OCI-LY1 (cell line): ENCODE results near the gene MAP7.

Experiments used
- EZH2 ChIP-seq: fragments of 200-600 bp; sonication (generic), shearing (Covaris generic); IDR thresholded peaks from 2 replicates; pipeline ENCODE4 v1.8.0; 2017; ENCODE audit warnings: borderline replicate concordance, mixed run types, mild to moderate bottlenecking, antibody characterized with exemption, low read length, moderate library complexity, mixed read lengths
- TF ChIP-seq, protein P1 (sequence below): fragments of 200-600 bp; sonication (generic), shearing (Covaris generic); IDR thresholded peaks from 2 replicates; pipeline ENCODE4 v1.5.1; 2017; ENCODE audit warnings: mild to moderate bottlenecking, antibody characterized with exemption, low read length, moderate library complexity, mixed read lengths

GRCh38 chr6:136544326-136544725 is 5.9 kb downstream of the MAP7 start:
- TF ChIP-seq, protein P1, sequence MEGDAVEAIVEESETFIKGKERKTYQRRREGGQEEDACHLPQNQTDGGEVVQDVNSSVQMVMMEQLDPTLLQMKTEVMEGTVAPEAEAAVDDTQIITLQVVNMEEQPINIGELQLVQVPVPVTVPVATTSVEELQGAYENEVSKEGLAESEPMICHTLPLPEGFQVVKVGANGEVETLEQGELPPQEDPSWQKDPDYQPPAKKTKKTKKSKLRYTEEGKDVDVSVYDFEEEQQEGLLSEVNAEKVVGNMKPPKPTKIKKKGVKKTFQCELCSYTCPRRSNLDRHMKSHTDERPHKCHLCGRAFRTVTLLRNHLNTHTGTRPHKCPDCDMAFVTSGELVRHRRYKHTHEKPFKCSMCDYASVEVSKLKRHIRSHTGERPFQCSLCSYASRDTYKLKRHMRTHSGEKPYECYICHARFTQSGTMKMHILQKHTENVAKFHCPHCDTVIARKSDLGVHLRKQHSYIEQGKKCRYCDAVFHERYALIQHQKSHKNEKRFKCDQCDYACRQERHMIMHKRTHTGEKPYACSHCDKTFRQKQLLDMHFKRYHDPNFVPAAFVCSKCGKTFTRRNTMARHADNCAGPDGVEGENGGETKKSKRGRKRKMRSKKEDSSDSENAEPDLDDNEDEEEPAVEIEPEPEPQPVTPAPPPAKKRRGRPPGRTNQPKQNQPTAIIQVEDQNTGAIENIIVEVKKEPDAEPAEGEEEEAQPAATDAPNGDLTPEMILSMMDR: no peak
- no peak for TF ChIP-seq EZH2
